HepG2 (cell line): ENCODE data around the gene ETV5. TPM values are rescaled to one million over a fixed set of nuclear protein-coding genes. Genes with fewer than 3 reads are reported as not detected.

Source experiments
- ATF1 ChIP-seq: IDR thresholded peaks from 2 replicates; pipeline ENCODE4 v1.6.1; 2016; ENCODE audit warnings: mild to moderate bottlenecking, control low read depth
- KDM2A ChIP-seq: sonication (generic); formaldehyde crosslinking; IDR thresholded peaks from 2 replicates; pipeline ENCODE4 v1.4.0; 2020; ENCODE audit warnings: low read depth, missing genetic modification reagents, borderline replicate concordance
- MEF2D ChIP-seq: sonication (generic); formaldehyde crosslinking; IDR thresholded peaks from 2 replicates; pipeline ENCODE4 v1.5.1; 2020; ENCODE audit warnings: mild to moderate bottlenecking, missing genetic modification reagents
- SMC3 ChIP-seq: IDR thresholded peaks from 2 replicates; pipeline ENCODE4 v1.6.1; 2011; ENCODE audit warnings: low read length, improper control_type of control experiment
- SNAPC2 ChIP-seq: sonication (generic); formaldehyde crosslinking; IDR thresholded peaks from 2 replicates; pipeline ENCODE4 v1.8.1; 2022; ENCODE audit warnings: mild to moderate bottlenecking, missing genetic modification reagents
- YEATS4 ChIP-seq: sonication (generic); formaldehyde crosslinking; IDR thresholded peaks from 2 replicates; pipeline ENCODE4 v1.4.0; 2020; ENCODE audit warnings: missing genetic modification reagents, borderline replicate concordance
- ZNF136 ChIP-seq: sonication (generic); formaldehyde crosslinking; IDR thresholded peaks from 2 replicates; pipeline ENCODE4 v1.8.1; 2022; ENCODE audit warnings: low read depth, mild to moderate bottlenecking, moderate library complexity, missing genetic modification reagents
- ZNF343 ChIP-seq: sonication (generic); formaldehyde crosslinking; IDR thresholded peaks from 2 replicates; pipeline ENCODE4 v1.4.0; 2020; ENCODE audit warnings: mild to moderate bottlenecking, missing genetic modification reagents
- ZNF563 ChIP-seq: sonication (generic); formaldehyde crosslinking; IDR thresholded peaks from 2 replicates; pipeline ENCODE4 v1.8.0; 2022; ENCODE audit warnings: mild to moderate bottlenecking, moderate library complexity, missing genetic modification reagents
- ZNF629 ChIP-seq: sonication (generic); formaldehyde crosslinking; conservative IDR thresholded peaks from 2 replicates; pipeline ENCODE4 v1.5.0; 2020; ENCODE audit warnings: missing genetic modification reagents
- ZSCAN9 ChIP-seq: IDR thresholded peaks from 2 replicates; pipeline ENCODE4 v1.6.1; 2016; ENCODE audit warnings: borderline replicate concordance
- polyA plus RNA-seq, 8 experiments: library from polyadenylated mRNA; depleted of rRNA in 3 of 8; stranded (reverse) in 7 of 8; unstranded in 1 of 8; fragments of >200 nt; fragmentation: Illumina TruSeq in 4 of 8; extraction: Trizol in 4 of 8; gene quantifications; 2 replicates each; pipeline versions ENCODE4 v1.2.1 to v1.2.3, GENCODE V29; 2011 to 2016; ENCODE audit warnings: low read depth in 4 of 8, missing spikeins in 1 of 8, mixed read lengths in 1 of 8; ENCODE audit not compliant: insufficient read depth in 1 of 8
- total RNA-seq, 5 experiments: library from RNA; depleted of rRNA; stranded (reverse); fragments of >200 nt; fragmentation: Illumina TruSeq; extraction: Trizol; gene quantifications; 2 replicates each; pipeline ENCODE4 v1.2.3, GENCODE V29; 2016; ENCODE audit warnings: low read depth in 1 of 5
- TF ChIP-seq, protein P1 (sequence below): sonication (generic); formaldehyde crosslinking; IDR thresholded peaks from 2 replicates; pipeline ENCODE4 v1.8.0; 2022; ENCODE audit warnings: missing genetic modification reagents, mild to moderate bottlenecking, borderline replicate concordance
- TF ChIP-seq, protein P2 (sequence below): fragments of 450-650 bp; IDR thresholded peaks from 2 replicates; pipeline ENCODE4 v1.6.1; 2017
- TF ChIP-seq, protein P3 (sequence below): sonication (generic); formaldehyde crosslinking; IDR thresholded peaks from 2 replicates; pipeline ENCODE4 v1.5.1; 2020; ENCODE audit warnings: missing genetic modification reagents, mild to moderate bottlenecking, borderline replicate concordance
- TF ChIP-seq, protein P4 (sequence below): sonication (generic); formaldehyde crosslinking; IDR thresholded peaks from 2 replicates; pipeline ENCODE4 v1.4.0; 2020; ENCODE audit warnings: missing genetic modification reagents, borderline replicate concordance
- TF ChIP-seq, protein P5 (sequence below): sonication (generic); formaldehyde crosslinking; IDR thresholded peaks from 2 replicates; pipeline ENCODE4 v1.4.0; 2020; ENCODE audit warnings: missing genetic modification reagents

ETV5 gene
- total and polyA plus RNA-seq, 2 of the 13 experiments (the other 11 are each of a cell fraction or from before 2014, with no cell fraction given) = 52.9 to 57.2 TPM

DNA sequence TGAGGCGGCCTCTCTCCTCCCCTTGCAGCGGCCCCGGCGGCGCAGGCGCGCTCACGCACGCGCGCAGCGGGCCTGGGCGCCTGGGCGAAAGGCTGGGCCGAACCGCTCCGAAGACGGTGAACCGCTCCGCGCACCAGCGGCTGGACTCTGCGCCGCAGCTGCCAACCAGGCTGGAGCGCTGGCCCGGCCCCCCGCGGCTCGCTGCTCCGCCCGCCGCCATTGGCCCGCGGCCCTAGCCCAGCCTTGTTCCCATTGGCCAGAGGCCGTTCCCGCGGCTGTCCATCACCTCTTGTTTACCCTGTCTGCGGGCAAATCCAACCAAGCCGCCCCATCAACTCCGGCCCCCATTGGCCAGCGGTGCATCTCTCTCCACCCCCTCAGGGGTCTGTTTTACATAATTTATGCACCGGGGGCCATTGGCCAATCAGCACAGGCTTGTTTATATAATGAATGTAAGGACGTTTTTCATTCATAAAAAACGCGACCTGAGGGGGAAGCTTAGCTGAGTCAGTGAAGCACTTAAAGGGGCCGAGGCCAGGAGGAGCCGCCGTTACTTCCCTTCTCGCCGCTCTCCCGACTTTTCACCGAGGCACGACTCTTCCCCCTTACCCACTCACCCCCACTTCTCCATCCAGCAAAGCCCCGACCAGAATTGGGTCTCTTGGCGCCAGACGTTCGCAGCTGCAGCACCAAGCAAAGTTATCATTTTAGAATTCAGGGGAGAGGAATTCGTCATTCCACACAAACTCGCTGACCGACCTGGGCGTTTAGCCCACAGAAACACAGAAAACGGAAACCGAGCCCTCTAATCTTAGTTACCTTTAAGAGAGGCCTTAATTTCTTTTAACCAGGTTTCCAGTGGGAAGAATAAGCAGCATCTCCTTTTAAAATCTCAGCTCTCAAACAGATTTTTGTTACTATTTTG, at the start of gene ETV5 (continued):
- TF ChIP-seq, protein P1, sequence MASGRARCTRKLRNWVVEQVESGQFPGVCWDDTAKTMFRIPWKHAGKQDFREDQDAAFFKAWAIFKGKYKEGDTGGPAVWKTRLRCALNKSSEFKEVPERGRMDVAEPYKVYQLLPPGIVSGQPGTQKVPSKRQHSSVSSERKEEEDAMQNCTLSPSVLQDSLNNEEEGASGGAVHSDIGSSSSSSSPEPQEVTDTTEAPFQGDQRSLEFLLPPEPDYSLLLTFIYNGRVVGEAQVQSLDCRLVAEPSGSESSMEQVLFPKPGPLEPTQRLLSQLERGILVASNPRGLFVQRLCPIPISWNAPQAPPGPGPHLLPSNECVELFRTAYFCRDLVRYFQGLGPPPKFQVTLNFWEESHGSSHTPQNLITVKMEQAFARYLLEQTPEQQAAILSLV (CRISPR knock-in tag) = no peak
- TF ChIP-seq ZNF563 (CRISPR knock-in tag) = 0 out of 2 replicates have a peak, but pooled peaks have one; percentile 9
- no peak; the same call in 1 of the 2 replicates for TF ChIP-seq KDM2A (CRISPR knock-in tag)
- TF ChIP-seq, protein P2, sequence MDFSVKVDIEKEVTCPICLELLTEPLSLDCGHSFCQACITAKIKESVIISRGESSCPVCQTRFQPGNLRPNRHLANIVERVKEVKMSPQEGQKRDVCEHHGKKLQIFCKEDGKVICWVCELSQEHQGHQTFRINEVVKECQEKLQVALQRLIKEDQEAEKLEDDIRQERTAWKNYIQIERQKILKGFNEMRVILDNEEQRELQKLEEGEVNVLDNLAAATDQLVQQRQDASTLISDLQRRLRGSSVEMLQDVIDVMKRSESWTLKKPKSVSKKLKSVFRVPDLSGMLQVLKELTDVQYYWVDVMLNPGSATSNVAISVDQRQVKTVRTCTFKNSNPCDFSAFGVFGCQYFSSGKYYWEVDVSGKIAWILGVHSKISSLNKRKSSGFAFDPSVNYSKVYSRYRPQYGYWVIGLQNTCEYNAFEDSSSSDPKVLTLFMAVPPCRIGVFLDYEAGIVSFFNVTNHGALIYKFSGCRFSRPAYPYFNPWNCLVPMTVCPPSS = no peak
- TF ChIP-seq, protein P3, sequence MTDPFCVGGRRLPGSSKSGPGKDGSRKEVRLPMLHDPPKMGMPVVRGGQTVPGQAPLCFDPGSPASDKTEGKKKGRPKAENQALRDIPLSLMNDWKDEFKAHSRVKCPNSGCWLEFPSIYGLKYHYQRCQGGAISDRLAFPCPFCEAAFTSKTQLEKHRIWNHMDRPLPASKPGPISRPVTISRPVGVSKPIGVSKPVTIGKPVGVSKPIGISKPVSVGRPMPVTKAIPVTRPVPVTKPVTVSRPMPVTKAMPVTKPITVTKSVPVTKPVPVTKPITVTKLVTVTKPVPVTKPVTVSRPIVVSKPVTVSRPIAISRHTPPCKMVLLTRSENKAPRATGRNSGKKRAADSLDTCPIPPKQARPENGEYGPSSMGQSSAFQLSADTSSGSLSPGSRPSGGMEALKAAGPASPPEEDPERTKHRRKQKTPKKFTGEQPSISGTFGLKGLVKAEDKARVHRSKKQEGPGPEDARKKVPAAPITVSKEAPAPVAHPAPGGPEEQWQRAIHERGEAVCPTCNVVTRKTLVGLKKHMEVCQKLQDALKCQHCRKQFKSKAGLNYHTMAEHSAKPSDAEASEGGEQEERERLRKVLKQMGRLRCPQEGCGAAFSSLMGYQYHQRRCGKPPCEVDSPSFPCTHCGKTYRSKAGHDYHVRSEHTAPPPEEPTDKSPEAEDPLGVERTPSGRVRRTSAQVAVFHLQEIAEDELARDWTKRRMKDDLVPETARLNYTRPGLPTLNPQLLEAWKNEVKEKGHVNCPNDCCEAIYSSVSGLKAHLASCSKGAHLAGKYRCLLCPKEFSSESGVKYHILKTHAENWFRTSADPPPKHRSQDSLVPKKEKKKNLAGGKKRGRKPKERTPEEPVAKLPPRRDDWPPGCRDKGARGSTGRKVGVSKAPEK (CRISPR knock-in tag) = no peak
- TF ChIP-seq ZNF629 = no peak; the same call in 1 of the 2 replicates
- peak; percentile 12; the same call in 1 of the 2 replicates for TF ChIP-seq SMC3
- no peak for TF ChIP-seq MEF2D
- peak; percentile 58; the same call in 1 of the 2 replicates for TF ChIP-seq ZNF136 (CRISPR knock-in tag)
- peak; percentile 79 for TF ChIP-seq YEATS4
- TF ChIP-seq SNAPC2 (CRISPR knock-in tag) = no peak
- 0 out of 2 replicates have a peak, but pooled peaks have one; percentile 58 for TF ChIP-seq ZNF343 (CRISPR knock-in tag)
- TF ChIP-seq, protein P4, sequence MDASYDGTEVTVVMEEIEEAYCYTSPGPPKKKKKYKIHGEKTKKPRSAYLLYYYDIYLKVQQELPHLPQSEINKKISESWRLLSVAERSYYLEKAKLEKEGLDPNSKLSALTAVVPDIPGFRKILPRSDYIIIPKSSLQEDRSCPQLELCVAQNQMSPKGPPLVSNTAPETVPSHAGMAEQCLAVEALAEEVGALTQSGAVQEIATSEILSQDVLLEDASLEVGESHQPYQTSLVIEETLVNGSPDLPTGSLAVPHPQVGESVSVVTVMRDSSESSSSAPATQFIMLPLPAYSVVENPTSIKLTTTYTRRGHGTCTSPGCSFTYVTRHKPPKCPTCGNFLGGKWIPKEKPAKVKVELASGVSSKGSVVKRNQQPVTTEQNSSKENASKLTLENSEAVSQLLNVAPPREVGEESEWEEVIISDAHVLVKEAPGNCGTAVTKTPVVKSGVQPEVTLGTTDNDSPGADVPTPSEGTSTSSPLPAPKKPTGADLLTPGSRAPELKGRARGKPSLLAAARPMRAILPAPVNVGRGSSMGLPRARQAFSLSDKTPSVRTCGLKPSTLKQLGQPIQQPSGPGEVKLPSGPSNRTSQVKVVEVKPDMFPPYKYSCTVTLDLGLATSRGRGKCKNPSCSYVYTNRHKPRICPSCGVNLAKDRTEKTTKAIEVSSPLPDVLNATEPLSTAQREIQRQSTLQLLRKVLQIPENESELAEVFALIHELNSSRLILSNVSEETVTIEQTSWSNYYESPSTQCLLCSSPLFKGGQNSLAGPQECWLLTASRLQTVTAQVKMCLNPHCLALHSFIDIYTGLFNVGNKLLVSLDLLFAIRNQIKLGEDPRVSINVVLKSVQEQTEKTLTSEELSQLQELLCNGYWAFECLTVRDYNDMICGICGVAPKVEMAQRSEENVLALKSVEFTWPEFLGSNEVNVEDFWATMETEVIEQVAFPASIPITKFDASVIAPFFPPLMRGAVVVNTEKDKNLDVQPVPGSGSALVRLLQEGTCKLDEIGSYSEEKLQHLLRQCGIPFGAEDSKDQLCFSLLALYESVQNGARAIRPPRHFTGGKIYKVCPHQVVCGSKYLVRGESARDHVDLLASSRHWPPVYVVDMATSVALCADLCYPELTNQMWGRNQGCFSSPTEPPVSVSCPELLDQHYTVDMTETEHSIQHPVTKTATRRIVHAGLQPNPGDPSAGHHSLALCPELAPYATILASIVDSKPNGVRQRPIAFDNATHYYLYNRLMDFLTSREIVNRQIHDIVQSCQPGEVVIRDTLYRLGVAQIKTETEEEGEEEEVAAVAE (CRISPR knock-in tag) = 0 out of 2 replicates have a peak, but pooled peaks have one; percentile 35
- peak; percentile 43; the same call in 1 of the 2 replicates for TF ChIP-seq ZSCAN9 (CRISPR knock-in tag)
- peak; percentile 10; the same call in 1 of the 2 replicates for TF ChIP-seq ATF1 (CRISPR knock-in tag)
- TF ChIP-seq, protein P5, sequence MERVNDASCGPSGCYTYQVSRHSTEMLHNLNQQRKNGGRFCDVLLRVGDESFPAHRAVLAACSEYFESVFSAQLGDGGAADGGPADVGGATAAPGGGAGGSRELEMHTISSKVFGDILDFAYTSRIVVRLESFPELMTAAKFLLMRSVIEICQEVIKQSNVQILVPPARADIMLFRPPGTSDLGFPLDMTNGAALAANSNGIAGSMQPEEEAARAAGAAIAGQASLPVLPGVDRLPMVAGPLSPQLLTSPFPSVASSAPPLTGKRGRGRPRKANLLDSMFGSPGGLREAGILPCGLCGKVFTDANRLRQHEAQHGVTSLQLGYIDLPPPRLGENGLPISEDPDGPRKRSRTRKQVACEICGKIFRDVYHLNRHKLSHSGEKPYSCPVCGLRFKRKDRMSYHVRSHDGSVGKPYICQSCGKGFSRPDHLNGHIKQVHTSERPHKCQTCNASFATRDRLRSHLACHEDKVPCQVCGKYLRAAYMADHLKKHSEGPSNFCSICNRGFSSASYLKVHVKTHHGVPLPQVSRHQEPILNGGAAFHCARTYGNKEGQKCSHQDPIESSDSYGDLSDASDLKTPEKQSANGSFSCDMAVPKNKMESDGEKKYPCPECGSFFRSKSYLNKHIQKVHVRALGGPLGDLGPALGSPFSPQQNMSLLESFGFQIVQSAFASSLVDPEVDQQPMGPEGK = no peak; the same call in 1 of the 2 replicates
